PC-3 (cell line): ENCODE measurements around the gene PCDHB6. TPM values are rescaled to one million over a fixed set of nuclear protein-coding genes. Genes with fewer than 3 reads are reported as not detected.
"Not testable (repeated sequence)": the region's sequence is repeated elsewhere in the genome, so short reads cannot be mapped to it uniquely, and the experiment has no call there.

Source experiments
- ATAC-seq: fragments of 200-7000 bp; cut with Tn5 transposase; 2 replicates; pipeline ENCODE4 v1.9.1; 2020; ENCODE audit warnings: mild to moderate bottlenecking, moderate library complexity
- BruUV-seq: library from RNA; stranded (reverse); fragments of 400-500 nt; replicated peaks from 2 replicates; lab custom pipeline; 2021; lab: Mats Ljungman, UMichigan
- CTCF ChIA-PET: fragments of 300-600 bp; sonication (Branson Sonifier 250); formaldehyde crosslinking; loops from one replicate; lab custom pipeline; 2022; ENCODE audit warnings: antibody characterized with exemption; lab: Charles Lee
- POLR2A ChIA-PET: fragments of 300-600 bp; sonication (Branson Sonifier 250); formaldehyde crosslinking; loops from one replicate; lab custom pipeline; 2022; ENCODE audit warnings: antibody characterized with exemption; ENCODE audit not compliant: unreplicated experiment; lab: Charles Lee
- DNase-seq: peaks from one replicate; pipeline ENCODE4 v3.0.0-alpha.2; 2015
- H2AFZ ChIP-seq: fragments of 300-600 bp; sonication (generic); 2 replicates; pipeline ENCODE4 v1.6.0; 2016; ENCODE audit warnings: antibody characterized with exemption, low read length
- H3F3A ChIP-seq: fragments of 300-600 bp; sonication (generic); one replicate; pipeline ENCODE4 v1.6.0; 2017; ENCODE audit warnings: antibody characterized with exemption, low read length, control low read depth, mild to moderate bottlenecking; ENCODE audit not compliant: unreplicated experiment
- H3K27ac ChIP-seq: fragments of 300-600 bp; sonication (generic); 2 replicates; pipeline ENCODE4 v1.5.1; 2016; ENCODE audit warnings: mild to moderate bottlenecking, low read length
- H3K27me3 ChIP-seq: fragments of 300-600 bp; sonication (generic); 2 replicates; pipeline ENCODE4 v1.6.1; 2016; ENCODE audit warnings: low read length, mixed read lengths
- H3K36me3 ChIP-seq: fragments of 300-600 bp; sonication (generic); 2 replicates; pipeline ENCODE4 v1.6.1; 2016; ENCODE audit warnings: low read depth, mixed run types, low read length, mixed read lengths
- H3K4me1 ChIP-seq: fragments of 300-600 bp; sonication (generic); 2 replicates; pipeline ENCODE4 v1.5.1; 2016; ENCODE audit warnings: low read length; ENCODE audit not compliant: insufficient read depth
- H3K4me2 ChIP-seq: fragments of 300-600 bp; sonication (generic); 2 replicates; pipeline ENCODE4 v1.6.0; 2016; ENCODE audit warnings: low read length
- H3K4me3 ChIP-seq: fragments of 300-600 bp; sonication (generic); 2 replicates; pipeline ENCODE4 v1.5.1; 2016; ENCODE audit warnings: mild to moderate bottlenecking, low read length, mixed read lengths
- H3K79me2 ChIP-seq: fragments of 300-600 bp; sonication (generic); 2 replicates; pipeline ENCODE4 v1.6.1; 2017; ENCODE audit warnings: low read length, mixed read lengths
- H3K9ac ChIP-seq: fragments of 300-600 bp; sonication (generic); 2 replicates; pipeline ENCODE4 v1.6.0; 2016; ENCODE audit warnings: mild to moderate bottlenecking, low read length
- H3K9me2 ChIP-seq: fragments of 300-600 bp; sonication (generic); replicated peaks from 2 replicates; pipeline ENCODE4 v1.6.1; 2016; ENCODE audit warnings: mixed run types, low read length, mixed read lengths
- H3K9me3 ChIP-seq: fragments of 300-600 bp; sonication (generic); 2 replicates; pipeline ENCODE4 v1.6.1; 2016; ENCODE audit warnings: low read length, mixed read lengths
- H4K20me1 ChIP-seq: fragments of 300-600 bp; sonication (generic); 2 replicates; pipeline ENCODE4 v1.6.1; 2016; ENCODE audit warnings: low read length, mixed read lengths
- CTCF ChIP-seq: fragments of 300-600 bp; sonication (generic); conservative IDR thresholded peaks from 2 replicates; pipeline ENCODE4 v1.5.1; 2017; ENCODE audit warnings: antibody characterized with exemption, low read depth, mild to moderate bottlenecking, low read length
- EZH2 ChIP-seq: fragments of 300-600 bp; sonication (generic); IDR thresholded peaks from one replicate; pipeline ENCODE4 v1.6.1; 2017; ENCODE audit warnings: antibody characterized with exemption, mild to moderate bottlenecking, low read length; ENCODE audit not compliant: unreplicated experiment
- EZH2phosphoT487 ChIP-seq: fragments of 300-600 bp; sonication (generic); IDR thresholded peaks from 2 replicates; pipeline ENCODE4 v1.6.1; 2018; ENCODE audit warnings: mild to moderate bottlenecking, antibody characterized with exemption, low read length, borderline replicate concordance
- intact Hi-C: fragments of 100-400 bp; cut with micrococcal nuclease; formaldehyde crosslinking; loops from 2 replicates; pipeline ENCODE4 v1.9.0; 2023
- total RNA-seq: library from RNA; depleted of rRNA; stranded (reverse); fragments of >200 nt; gene quantifications from 2 replicates; pipeline ENCODE4 v1.2.3, GENCODE V29; 2014

PCDHB6 gene
- total RNA-seq, 1 experiment from 2014 or later = not detected

GRCh38 chr5:141192110-141192725 lies 42.4 kb downstream of the PCDHB6 start, which contains the start of gene PCDHB10:
TSS of gene PCDHB10 (plus strand) at chr5:141192353. CDS start at chr5:141192553, 200 bp downstream.
- CTCF ChIA-PET = no interaction called here
- BruUV-seq = no TSS peak
- no peaks in the 10 kb centered on the region for H3K9me2 ChIP-seq
- peaks cover 3% of the 10 kb centered on the region; the same call in 1 of the 2 replicates for H3K9me3 ChIP-seq
- POLR2A ChIA-PET = no interaction called here
- intact Hi-C loops = no loop called here
- no peak within 1 kb of the TSS for H3K9ac ChIP-seq
- no peak within 1 kb of the TSS for H3K4me3 ChIP-seq
- H2AFZ ChIP-seq = no peak within 1 kb of the TSS
- no peaks in the 10 kb centered on the region for H3F3A ChIP-seq
- H4K20me1 ChIP-seq = no peaks in the 10 kb centered on the region
- H3K27ac ChIP-seq = no peak within 1 kb of the TSS
- ATAC-seq = no peak
- TF ChIP-seq CTCF (peak; percentile 60), EZH2 (no peak), EZH2phosphoT487 (no peak)
- DNase-seq = peak; percentile 41
- H3K4me1 ChIP-seq = no peaks in the 10 kb centered on the region
- no peaks in the 10 kb centered on the region for H3K36me3 ChIP-seq
- H3K79me2 ChIP-seq = no peaks in the 10 kb centered on the region
- H3K4me2 ChIP-seq = no peak within 1 kb of the TSS
- H3K27me3 ChIP-seq = no peaks in the 10 kb centered on the region

- H3K36me3 ChIP-seq, H3K27ac ChIP-seq, intact Hi-C loops, H3K9me2 ChIP-seq, H3F3A ChIP-seq, DNase-seq, H3K79me2 ChIP-seq, H3K9ac ChIP-seq, ATAC-seq, H2AFZ ChIP-seq, BruUV-seq, H3K4me3 ChIP-seq, H3K27me3 ChIP-seq, H3K9me3 ChIP-seq, POLR2A ChIA-PET, CTCF ChIA-PET, H3K4me2 ChIP-seq, H3K4me1 ChIP-seq, H4K20me1 ChIP-seq: not testable (repeated sequence)
These were observed 44.5 kb downstream of the PCDHB6 start for GRCh38 chr5:141194332-141194731.

- no peaks in the 10 kb centered on the region for H3K27me3 ChIP-seq
- H3K4me1 ChIP-seq = no peaks in the 10 kb centered on the region
- no peaks in the 10 kb centered on the region for H3K9me2 ChIP-seq
- CTCF ChIA-PET = no interaction called here
- H3K4me2 ChIP-seq = no peak overlapping the region
- DNase-seq = no peak
- no peak overlapping the region for H2AFZ ChIP-seq
- H3K9ac ChIP-seq = no peak overlapping the region
- H3K79me2 ChIP-seq = no peaks in the 10 kb centered on the region
- no peaks in the 10 kb centered on the region for H3K36me3 ChIP-seq
- ATAC-seq = no peak
- H3K27ac ChIP-seq = no peak overlapping the region
- POLR2A ChIA-PET = no interaction called here
- peaks cover 3% of the 10 kb centered on the region; the same call in 1 of the 2 replicates for H3K9me3 ChIP-seq
- BruUV-seq = no TSS peak
- no peaks in the 10 kb centered on the region for H3F3A ChIP-seq
- intact Hi-C loops = no loop called here
- no peak for TF ChIP-seq EZH2
- TF ChIP-seq EZH2phosphoT487 = no peak
- no peak for TF ChIP-seq CTCF
- no peak overlapping the region for H3K4me3 ChIP-seq
- no peaks in the 10 kb centered on the region for H4K20me1 ChIP-seq
These were observed 46.5 kb downstream of the PCDHB6 start for GRCh38 chr5:141196363-141196762.
